GDM1 (cell line): ENCODE measurements around the gene TBC1D22B.
A peak's percentile ranks its signal among the peaks of the same experiment; 100 is the strongest.

Experiments used
- DNase-seq: peaks from one replicate; lab custom pipeline; 2025; lab: John Stamatoyannopoulos, UW

The TBC1D22B gene

GRCh38 chr6:37257634-37258404 is at the start of gene TBC1D22B, which contains the start of gene TMEM217:
Gene TBC1D22B (plus strand): TSS chr6:37257772. CDS start chr6:37257918, 146 bp downstream.
Gene TMEM217 (minus strand): TSS chr6:37258144. CDS start chr6:37219030, 39,114 bp downstream.
- peak; percentile 90 for DNase-seq

DNA sequence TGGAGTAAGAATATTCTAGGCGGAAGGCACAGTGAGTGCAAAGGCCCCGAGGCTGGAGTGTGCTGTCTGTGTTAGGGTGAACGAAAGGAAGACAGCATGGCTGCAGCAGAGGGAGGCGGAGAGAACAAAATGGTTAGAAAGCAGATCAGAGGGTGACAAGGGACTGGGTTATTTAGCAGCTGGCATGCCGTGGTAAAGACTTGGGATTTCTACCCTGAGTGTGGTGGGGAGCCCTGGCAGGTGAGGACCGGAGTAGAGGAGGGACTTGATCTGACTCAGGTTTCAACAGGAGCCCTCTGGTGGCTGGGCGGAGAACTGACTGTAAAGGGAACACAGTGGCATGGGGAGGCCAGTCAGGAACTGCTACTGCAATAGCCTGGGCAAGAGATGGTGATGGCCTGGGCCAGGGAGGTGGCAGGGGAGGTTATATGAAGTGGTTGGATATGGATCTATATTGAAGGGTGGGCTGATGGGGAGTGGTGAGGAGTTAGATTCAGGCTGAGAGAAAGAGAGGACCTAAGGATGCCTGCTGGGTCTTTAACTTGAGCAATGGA is 49.6 kb upstream of the TBC1D22B start:
- peak; percentile 80 for DNase-seq

DNA sequence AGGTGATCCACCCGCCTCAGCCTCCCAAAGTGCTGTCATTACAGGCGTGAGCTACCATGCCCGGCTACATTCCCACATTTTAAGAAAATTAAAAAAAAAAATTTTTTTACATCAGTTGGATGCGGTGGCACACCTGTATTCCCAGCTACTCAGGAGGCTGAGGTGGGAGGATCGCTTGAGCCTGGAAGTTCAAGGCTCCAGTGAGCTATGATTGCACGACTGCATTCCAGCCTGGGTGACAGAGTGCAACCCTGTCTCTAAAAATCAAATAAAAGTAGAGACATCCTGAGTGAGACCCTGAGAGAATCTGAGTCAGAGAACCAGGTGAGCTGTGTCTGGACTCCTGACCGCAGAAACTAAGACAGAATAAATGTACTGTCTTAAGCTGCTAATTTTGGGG is 48.8 kb upstream of the TBC1D22B start:
- no peak for DNase-seq

GRCh38 chr6:37209461-37210205 is 47.9 kb upstream of the TBC1D22B start:
- no peak for DNase-seq

- DNase-seq = peak; percentile 58
Observed at GRCh38 chr6:37210313-37210968, 47.1 kb upstream of the TBC1D22B start.

GRCh38 chr6:37212268-37212667 is 45.3 kb upstream of the TBC1D22B start:
- DNase-seq = no peak

- no peak for DNase-seq
Observed at GRCh38 chr6:37218061-37218460, 39.5 kb upstream of the TBC1D22B start.

- DNase-seq = no peak
Observed at GRCh38 chr6:37218511-37218910, 39.1 kb upstream of the TBC1D22B start.

DNA sequence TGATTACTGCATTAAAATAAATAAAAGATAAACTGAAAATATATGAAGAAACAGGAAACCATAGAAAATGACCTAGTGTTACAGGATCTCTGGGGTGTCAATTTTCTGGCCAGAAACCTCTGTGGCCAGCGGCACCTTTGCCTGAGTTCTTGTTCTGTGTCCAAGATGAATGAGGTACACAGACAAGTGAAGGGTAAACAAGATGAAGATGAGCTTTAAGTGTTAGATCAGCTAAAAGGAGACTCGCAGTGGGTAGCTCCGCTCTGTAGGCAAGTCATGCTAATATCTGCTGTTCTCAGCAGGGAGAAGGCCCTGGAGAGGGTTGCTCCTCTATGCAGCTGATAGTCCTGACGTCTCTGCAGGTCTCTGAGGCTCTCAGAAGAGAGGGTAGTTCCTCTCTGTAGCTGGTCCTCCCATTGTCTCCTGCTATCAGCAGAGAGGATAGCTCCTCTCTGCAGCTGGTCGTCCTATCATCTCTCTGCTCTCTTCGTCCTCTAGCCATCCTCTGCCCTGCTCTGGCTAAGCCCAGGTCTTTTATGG is 35.9 kb upstream of the TBC1D22B start:
- DNase-seq = no peak

DNA sequence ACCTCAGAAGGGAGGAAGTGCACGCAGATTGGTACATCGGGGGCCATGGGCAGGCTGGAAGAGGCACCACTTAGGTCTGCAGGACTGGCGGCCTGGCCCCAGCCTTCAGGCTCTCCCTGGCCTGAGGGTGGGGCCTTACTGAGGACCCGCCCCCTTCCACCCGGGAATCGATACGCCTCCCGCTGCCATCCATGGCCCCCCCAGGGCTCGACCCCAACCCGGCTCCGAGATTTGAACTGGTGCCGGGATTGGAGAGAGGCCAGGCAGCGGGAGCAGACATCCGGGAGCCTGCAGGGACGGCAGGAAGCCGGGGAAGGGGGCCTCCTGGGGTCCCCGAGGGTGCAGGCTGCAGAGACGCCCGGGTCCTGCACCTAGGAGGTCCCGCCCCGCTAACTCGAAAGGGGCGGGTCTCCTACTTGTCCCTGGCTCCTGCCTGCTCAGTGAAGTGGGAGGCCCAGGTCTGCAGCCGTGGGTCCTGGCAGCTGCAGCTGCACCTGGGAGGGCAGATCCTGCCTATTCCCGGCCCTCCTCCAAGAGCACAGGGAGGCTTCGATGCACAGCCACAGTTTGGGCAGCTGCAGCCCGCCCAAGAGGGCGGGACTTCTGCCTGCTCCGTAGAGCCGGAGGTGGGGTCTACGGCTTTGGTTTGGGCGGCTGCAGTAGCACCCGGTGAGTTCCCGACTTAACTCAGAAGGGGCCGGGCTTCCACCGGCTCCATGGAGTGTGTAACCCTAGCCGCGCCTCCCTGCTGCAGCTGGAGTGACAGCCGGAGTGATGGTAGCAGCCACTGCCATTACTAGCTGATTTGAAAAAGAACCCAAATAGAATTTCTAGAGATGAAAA is 35.2 kb upstream of the TBC1D22B start:
- DNase-seq = peak; percentile 80

DNA sequence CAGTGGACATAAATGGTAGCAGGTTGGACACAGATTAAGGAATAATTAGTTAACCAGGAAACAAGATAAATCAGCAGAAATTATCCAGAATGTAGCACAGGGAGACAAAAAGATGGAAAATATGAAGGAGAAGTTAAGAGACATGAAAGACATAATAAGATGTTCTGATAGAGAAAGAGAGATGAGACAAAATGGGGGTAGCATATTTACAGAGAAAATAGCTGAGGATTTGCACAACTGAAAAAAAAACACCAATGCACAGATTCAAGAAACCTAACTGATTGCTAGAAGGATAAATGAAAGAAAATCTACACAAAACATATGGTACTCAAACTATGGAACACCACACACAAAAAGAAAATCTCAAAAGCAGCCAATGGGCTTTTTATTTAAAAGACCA is 34.6 kb upstream of the TBC1D22B start:
- DNase-seq = no peak

- no peak for DNase-seq
Observed at GRCh38 chr6:37225350-37226169, 32.0 kb upstream of the TBC1D22B start.

- DNase-seq = no peak
Observed at GRCh38 chr6:37230104-37230503, 27.5 kb upstream of the TBC1D22B start.

GRCh38 chr6:37232430-37233017 is 25.0 kb upstream of the TBC1D22B start:
- no peak for DNase-seq

DNA sequence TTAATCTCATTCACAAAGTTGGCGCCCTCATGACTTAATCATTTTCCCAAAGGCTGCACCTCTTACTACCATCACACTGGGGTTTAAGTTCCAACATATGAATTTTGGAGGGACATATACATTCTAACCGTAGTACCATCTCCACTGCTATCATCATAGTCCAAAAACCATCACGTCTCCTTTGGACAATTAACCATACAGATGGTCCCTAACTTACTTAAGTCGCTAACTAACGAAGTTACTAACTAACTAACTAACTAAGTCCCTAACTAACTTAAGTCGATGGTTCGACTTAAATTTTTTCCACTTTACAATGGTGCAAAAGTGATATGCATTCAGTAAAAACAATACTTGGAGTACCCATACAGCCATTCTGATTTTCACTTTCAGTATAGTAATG is 24.0 kb upstream of the TBC1D22B start:
- DNase-seq = no peak

DNA sequence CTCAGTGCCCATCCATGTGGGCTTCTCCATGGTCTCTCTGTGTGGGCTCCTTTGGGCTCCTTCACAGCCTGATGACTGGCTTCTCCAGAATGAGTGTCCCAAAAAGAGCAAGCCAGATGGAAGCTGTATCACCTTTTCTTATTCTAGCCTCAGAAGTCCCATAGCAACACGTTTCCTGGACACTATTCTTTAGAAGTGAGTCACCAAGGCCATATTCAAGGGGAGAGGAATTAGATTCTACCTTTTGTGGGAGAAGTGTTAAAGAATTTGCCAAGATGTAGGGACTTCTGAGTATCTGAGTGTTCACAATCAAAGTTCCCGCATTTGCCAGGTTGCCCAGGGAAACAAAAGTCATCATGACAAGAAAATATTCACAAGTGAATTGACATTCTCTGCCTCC is 20.7 kb upstream of the TBC1D22B start:
- no peak for DNase-seq

GRCh38 chr6:37237789-37238188 is 19.8 kb upstream of the TBC1D22B start:
- no peak for DNase-seq

- no peak for DNase-seq
Observed at GRCh38 chr6:37238381-37238780, 19.2 kb upstream of the TBC1D22B start.

GRCh38 chr6:37239526-37239925 is 18.0 kb upstream of the TBC1D22B start:
- DNase-seq = no peak
